AG08396 (cell line): Measurements from ENCODE around the gene LPO.

Experiments used
- DNase-seq: peaks from one replicate; pipeline ENCODE4 v3.0.0; 2012; ENCODE audit warnings: low spot score, mixed read lengths

LPO gene

GRCh38 chr17:58262149-58262548, 23.8 kb downstream of the LPO start:
- DNase-seq, result no peak

GRCh38 chr17:58263773-58264172, 25.4 kb downstream of the LPO start:
- no peak for DNase-seq

GRCh38 chr17:58264407-58265103, 26.2 kb downstream of the LPO start:
- DNase-seq, result no peak

- no peak for DNase-seq
Observed at GRCh38 chr17:58265271-58265670, 26.9 kb downstream of the LPO start.

- DNase-seq, result no peak
Observed at GRCh38 chr17:58265902-58266875, 27.8 kb downstream of the LPO start.

- no peak for DNase-seq
Observed at GRCh38 chr17:58267347-58268324, 29.3 kb downstream of the LPO start.

GRCh38 chr17:58268326-58268725, 29.9 kb downstream of the LPO start:
- DNase-seq, result no peak

GRCh38 chr17:58268774-58269556, 30.6 kb downstream of the LPO start:
- no peak for DNase-seq

GRCh38 chr17:58269557-58270291, 31.3 kb downstream of the LPO start:
- DNase-seq, result no peak

- no peak for DNase-seq
Observed at GRCh38 chr17:58270476-58271215, 32.3 kb downstream of the LPO start.

GRCh38 chr17:58271216-58271931, 33.0 kb downstream of the LPO start:
- no peak for DNase-seq

- no peak for DNase-seq
Observed at GRCh38 chr17:58272367-58273280, 34.2 kb downstream of the LPO start.

- no peak for DNase-seq
Observed at GRCh38 chr17:58273453-58274104, 35.2 kb downstream of the LPO start.

- no peak for DNase-seq
Observed at GRCh38 chr17:58275417-58275816, 37.0 kb downstream of the LPO start.

- DNase-seq, result peak; percentile 6
Observed at GRCh38 chr17:58276423-58276822, 38.0 kb downstream of the LPO start.

GRCh38 chr17:58277107-58277801, 38.9 kb downstream of the LPO start:
- DNase-seq, result peak; percentile 41
